Ovary (tissue), 3 donors: ENCODE results near the gene TBC1D32.

Experiments
- EP300 ChIP-seq: sonication (generic); formaldehyde crosslinking; IDR thresholded peaks from one replicate; pipeline ENCODE4 v1.6.1; 2017; ENCODE audit warnings: antibody characterized with exemption
- TF ChIP-seq, protein P1 (sequence below), 3 donors: fragments of 450-650 bp in 2 of 3; fragments of 200-600 bp in 1 of 3; IDR thresholded peaks; one replicate each; pipeline versions ENCODE4 v1.5.1 to v1.8.0; 2016 to 2022; ENCODE audit warnings: antibody characterized with exemption in 3 of 3, mild to moderate bottlenecking in 1 of 3
- donor health status: DM: no; HTN: no; CAD: no.

DNA sequence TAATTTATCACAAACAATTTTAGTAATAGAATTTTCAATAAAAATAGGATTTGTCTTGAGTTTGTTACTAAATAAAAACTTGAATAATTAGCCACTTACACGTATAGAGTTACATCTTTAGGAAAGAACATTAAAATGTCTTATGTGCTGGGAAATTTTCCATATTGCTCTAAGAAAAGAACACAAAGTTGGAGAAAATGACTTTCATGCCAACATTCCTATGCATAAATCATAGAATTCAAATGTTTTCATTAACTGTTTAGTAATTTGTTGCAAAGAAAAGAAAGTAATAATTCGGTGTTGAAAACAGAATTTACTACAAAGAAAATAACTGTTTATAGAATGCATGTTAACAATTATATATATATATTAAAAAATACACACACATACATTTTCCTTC is 4.7 kb upstream of the TBC1D32 start:
- TF ChIP-seq, protein P1, sequence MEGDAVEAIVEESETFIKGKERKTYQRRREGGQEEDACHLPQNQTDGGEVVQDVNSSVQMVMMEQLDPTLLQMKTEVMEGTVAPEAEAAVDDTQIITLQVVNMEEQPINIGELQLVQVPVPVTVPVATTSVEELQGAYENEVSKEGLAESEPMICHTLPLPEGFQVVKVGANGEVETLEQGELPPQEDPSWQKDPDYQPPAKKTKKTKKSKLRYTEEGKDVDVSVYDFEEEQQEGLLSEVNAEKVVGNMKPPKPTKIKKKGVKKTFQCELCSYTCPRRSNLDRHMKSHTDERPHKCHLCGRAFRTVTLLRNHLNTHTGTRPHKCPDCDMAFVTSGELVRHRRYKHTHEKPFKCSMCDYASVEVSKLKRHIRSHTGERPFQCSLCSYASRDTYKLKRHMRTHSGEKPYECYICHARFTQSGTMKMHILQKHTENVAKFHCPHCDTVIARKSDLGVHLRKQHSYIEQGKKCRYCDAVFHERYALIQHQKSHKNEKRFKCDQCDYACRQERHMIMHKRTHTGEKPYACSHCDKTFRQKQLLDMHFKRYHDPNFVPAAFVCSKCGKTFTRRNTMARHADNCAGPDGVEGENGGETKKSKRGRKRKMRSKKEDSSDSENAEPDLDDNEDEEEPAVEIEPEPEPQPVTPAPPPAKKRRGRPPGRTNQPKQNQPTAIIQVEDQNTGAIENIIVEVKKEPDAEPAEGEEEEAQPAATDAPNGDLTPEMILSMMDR (IDR thresholded peaks at IDR 0.05): no peak
- no peak for TF ChIP-seq EP300
